ENCODE results near the gene DUSP16. TPM values are rescaled to one million over a fixed set of nuclear protein-coding genes. Genes with fewer than 3 reads are reported as not detected.

DUSP16 gene
- total RNA-seq, 1 experiment from 2014 or later = 10.6 TPM

DNA sequence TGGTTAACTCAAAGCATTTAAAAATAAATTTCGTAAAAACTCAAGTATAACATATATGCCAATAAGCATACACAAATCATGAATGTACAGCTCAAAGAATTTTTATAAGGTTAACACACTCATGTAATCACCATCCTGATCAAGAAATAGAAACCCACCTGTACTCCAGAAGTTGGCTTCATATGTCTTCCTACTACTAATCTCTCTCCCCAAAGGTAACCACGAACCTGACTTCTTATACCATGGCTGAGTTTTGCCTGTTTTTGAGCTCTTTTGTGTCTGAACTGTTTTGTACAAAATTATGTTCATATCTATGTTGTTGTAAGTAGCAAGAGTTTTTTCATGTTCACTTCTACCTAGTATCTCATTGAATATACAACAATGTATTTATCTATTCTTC is 18.7 kb downstream of the DUSP16 start:
- CTCF ChIA-PET = no interaction called here
- Histone ChIP-seq H3K4me1 (ENCODE audit: insufficient read depth, low read length, poor library complexity, severe bottlenecking) (no peaks in the 10 kb centered on the region), H3K4me3 (ENCODE audit: low read depth, low read length, poor library complexity, severe bottlenecking) (no peak overlapping the region), H3K27me3 (replicated peaks; ENCODE audit: insufficient read depth, low read depth, low read length, poor library complexity) (no peaks in the 10 kb centered on the region), H3K27ac (ENCODE audit: low read depth, low read length, poor library complexity, severe bottlenecking) (no peak overlapping the region), H3K9me3 (ENCODE audit: low read depth, low read length, poor library complexity, severe bottlenecking) (no peaks in the 10 kb centered on the region), H3K36me3 (ENCODE audit: insufficient read depth, low read length, poor library complexity, severe bottlenecking) (no peaks in the 10 kb centered on the region)
- no TSS peak for BruUV-seq (replicated peaks)
- intact Hi-C loops (cut with micrococcal nuclease; ENCODE audit: unreplicated experiment) = no loop called here
- TF ChIP-seq EZH2 (IDR thresholded peaks at IDR 0.05; ENCODE audit: borderline replicate concordance, low read depth, low read length, poor library complexity, severe bottlenecking) (no peak), CTCF (conservative IDR thresholded peaks at IDR 0.05; ENCODE audit: low read depth, low read length) (no peak)
- DNase-seq (ENCODE audit: low spot score) = no peak
- POLR2A ChIA-PET (ENCODE audit: low non-redundant PET) = no interaction called here

- no peaks in the 10 kb centered on the region for H3K9me3 ChIP-seq (ENCODE audit: low read depth, low read length, poor library complexity, severe bottlenecking)
- H3K4me1 ChIP-seq (ENCODE audit: insufficient read depth, low read length, poor library complexity, severe bottlenecking) = no peaks in the 10 kb centered on the region
- no TSS peak for BruUV-seq (replicated peaks)
- H3K4me3 ChIP-seq (ENCODE audit: low read depth, low read length, poor library complexity, severe bottlenecking) = no peak overlapping the region
- TF ChIP-seq CTCF (conservative IDR thresholded peaks at IDR 0.05; ENCODE audit: low read depth, low read length) (no peak), EZH2 (IDR thresholded peaks at IDR 0.05; ENCODE audit: borderline replicate concordance, low read depth, low read length, poor library complexity, severe bottlenecking) (no peak)
- ChIA-PET CTCF (no interaction called here), POLR2A (ENCODE audit: low non-redundant PET) (no interaction called here)
- intact Hi-C loops (cut with micrococcal nuclease; ENCODE audit: unreplicated experiment) = no loop called here
- H3K36me3 ChIP-seq (ENCODE audit: insufficient read depth, low read length, poor library complexity, severe bottlenecking) = no peaks in the 10 kb centered on the region
- no peak overlapping the region for H3K27ac ChIP-seq (ENCODE audit: low read depth, low read length, poor library complexity, severe bottlenecking)
- H3K27me3 ChIP-seq (replicated peaks; ENCODE audit: insufficient read depth, low read depth, low read length, poor library complexity) = no peaks in the 10 kb centered on the region
- DNase-seq (ENCODE audit: low spot score) = no peak
Measured at GRCh38 chr12:12542964-12543363, 19.7 kb downstream of the DUSP16 start.

DNA sequence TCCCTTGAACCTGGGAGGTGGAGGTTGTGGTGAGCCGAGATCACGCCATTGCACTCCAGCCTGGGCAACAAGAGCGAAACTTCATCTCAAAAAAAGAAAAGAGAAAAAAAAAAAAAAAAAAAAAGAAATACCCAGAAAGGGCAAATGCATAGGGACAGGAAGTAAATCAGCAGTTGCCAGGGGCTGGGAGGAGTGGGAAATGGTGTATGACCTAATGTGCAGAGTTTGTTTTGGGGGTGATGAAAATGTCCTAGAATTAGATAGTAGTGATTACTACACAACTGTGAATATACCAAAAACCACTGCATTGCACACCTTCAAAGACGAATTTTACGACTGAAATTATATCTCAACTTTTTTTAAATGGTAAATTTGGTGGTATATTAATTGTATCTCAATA is 20.4 kb downstream of the DUSP16 start:
- ChIA-PET CTCF (no interaction called here), POLR2A (ENCODE audit: low non-redundant PET) (no interaction called here)
- no peaks in the 10 kb centered on the region for H3K36me3 ChIP-seq (ENCODE audit: insufficient read depth, low read length, poor library complexity, severe bottlenecking)
- H3K9me3 ChIP-seq (ENCODE audit: low read depth, low read length, poor library complexity, severe bottlenecking) = no peaks in the 10 kb centered on the region
- DNase-seq (ENCODE audit: low spot score) = no peak
- intact Hi-C loops (cut with micrococcal nuclease; ENCODE audit: unreplicated experiment) = no loop called here
- no TSS peak for BruUV-seq (replicated peaks)
- H3K27ac ChIP-seq (ENCODE audit: low read depth, low read length, poor library complexity, severe bottlenecking) = no peak overlapping the region
- no peak overlapping the region for H3K4me3 ChIP-seq (ENCODE audit: low read depth, low read length, poor library complexity, severe bottlenecking)
- TF ChIP-seq EZH2 (IDR thresholded peaks at IDR 0.05; ENCODE audit: borderline replicate concordance, low read depth, low read length, poor library complexity, severe bottlenecking) (no peak), CTCF (conservative IDR thresholded peaks at IDR 0.05; ENCODE audit: low read depth, low read length) (no peak)
- no peaks in the 10 kb centered on the region for H3K27me3 ChIP-seq (replicated peaks; ENCODE audit: insufficient read depth, low read depth, low read length, poor library complexity)
- no peaks in the 10 kb centered on the region for H3K4me1 ChIP-seq (ENCODE audit: insufficient read depth, low read length, poor library complexity, severe bottlenecking)
